HEK293 (cell line): ENCODE measurements around the gene JOSD2.
A peak's percentile ranks its signal among the peaks of the same experiment; 100 is the strongest.

Experiments
- BCL11A ChIP-seq: fragments of 450-650 bp; formaldehyde crosslinking; IDR thresholded peaks from 2 replicates; pipeline ENCODE4 v1.5.1; 2016; ENCODE audit warnings: low read depth, missing biosample characterization, missing genetic modification characterization
- CTCF ChIP-seq: fragments of 450-650 bp; formaldehyde crosslinking; IDR thresholded peaks from 2 replicates; pipeline ENCODE4 v1.5.1; 2016; ENCODE audit warnings: missing biosample characterization, missing genetic modification characterization
- FEZF1 ChIP-seq: fragments of 450-650 bp; formaldehyde crosslinking; IDR thresholded peaks from 2 replicates; pipeline ENCODE4 v1.5.1; 2016; ENCODE audit warnings: missing biosample characterization, missing genetic modification characterization
- GLI2 ChIP-seq: fragments of 450-650 bp; formaldehyde crosslinking; IDR thresholded peaks from 2 replicates; pipeline ENCODE4; 2017; ENCODE audit warnings: missing biosample characterization, missing genetic modification characterization, low read depth, borderline replicate concordance
- HOXC10 ChIP-seq: sonication (generic); formaldehyde crosslinking; IDR thresholded peaks from 2 replicates; pipeline ENCODE4 v1.8.1; 2023; ENCODE audit warnings: mild to moderate bottlenecking, missing genetic modification reagents
- SP2 ChIP-seq: fragments of 450-650 bp; formaldehyde crosslinking; IDR thresholded peaks from 2 replicates; pipeline ENCODE4 v1.5.1; 2016; ENCODE audit warnings: missing biosample characterization, missing genetic modification characterization
- SP3 ChIP-seq: fragments of 450-650 bp; formaldehyde crosslinking; IDR thresholded peaks from 2 replicates; pipeline ENCODE4 v1.5.1; 2016; ENCODE audit warnings: missing biosample characterization, missing genetic modification characterization
- ZFHX2 ChIP-seq: fragments of 450-650 bp; formaldehyde crosslinking; conservative IDR thresholded peaks from 2 replicates; pipeline ENCODE4 v1.5.1; 2016; ENCODE audit warnings: missing biosample characterization, missing genetic modification characterization
- ZFP41 ChIP-seq: fragments of 450-650 bp; formaldehyde crosslinking; IDR thresholded peaks from 2 replicates; pipeline ENCODE4 v1.5.1; 2016; ENCODE audit warnings: missing biosample characterization, missing genetic modification characterization, borderline replicate concordance
- ZNF112 ChIP-seq: fragments of 450-650 bp; formaldehyde crosslinking; IDR thresholded peaks from 2 replicates; pipeline ENCODE4 v1.5.0; 2017; ENCODE audit warnings: missing biosample characterization, missing genetic modification characterization
- ZNF133 ChIP-seq: fragments of 450-650 bp; formaldehyde crosslinking; IDR thresholded peaks from 2 replicates; pipeline ENCODE4 v1.5.1; 2016; ENCODE audit warnings: missing biosample characterization, missing genetic modification characterization
- ZNF16 ChIP-seq: fragments of 450-650 bp; formaldehyde crosslinking; IDR thresholded peaks from 2 replicates; pipeline ENCODE4 v1.5.1; 2016; ENCODE audit warnings: low read depth, missing biosample characterization, missing genetic modification characterization
- ZNF341 ChIP-seq: fragments of 450-650 bp; formaldehyde crosslinking; IDR thresholded peaks from 2 replicates; pipeline ENCODE4; 2016; ENCODE audit warnings: low read depth, missing biosample characterization, missing genetic modification characterization
- ZNF560 ChIP-seq: fragments of 450-650 bp; formaldehyde crosslinking; IDR thresholded peaks from 2 replicates; pipeline ENCODE4 v1.5.1; 2017; ENCODE audit warnings: missing biosample characterization, missing genetic modification characterization, borderline replicate concordance
- ZNF585B ChIP-seq: fragments of 450-650 bp; formaldehyde crosslinking; IDR thresholded peaks from 2 replicates; pipeline ENCODE4 v1.5.1; 2016; ENCODE audit warnings: missing biosample characterization, missing genetic modification characterization
- ZNF707 ChIP-seq: fragments of 450-650 bp; formaldehyde crosslinking; IDR thresholded peaks from 2 replicates; pipeline ENCODE4 v1.5.1; 2016; ENCODE audit warnings: missing biosample characterization, missing genetic modification characterization
- ZXDB ChIP-seq: fragments of 450-650 bp; formaldehyde crosslinking; IDR thresholded peaks from 2 replicates; pipeline ENCODE4 v1.5.1; 2016; ENCODE audit warnings: missing biosample characterization, missing genetic modification characterization
- TF ChIP-seq, protein P1 (sequence below): fragments of 450-650 bp; formaldehyde crosslinking; IDR thresholded peaks from 2 replicates; pipeline ENCODE4 v1.5.1; 2016; ENCODE audit warnings: missing biosample characterization, missing genetic modification characterization
- TF ChIP-seq, protein P2 (sequence below): fragments of 450-650 bp; formaldehyde crosslinking; IDR thresholded peaks from 2 replicates; pipeline ENCODE4 v1.5.1; 2016; ENCODE audit warnings: missing biosample characterization, missing genetic modification characterization, borderline replicate concordance
- TF ChIP-seq, protein P3 (sequence below): fragments of 450-650 bp; formaldehyde crosslinking; IDR thresholded peaks from 2 replicates; pipeline ENCODE4 v1.5.1; 2017; ENCODE audit warnings: missing biosample characterization, mild to moderate bottlenecking, missing genetic modification characterization, moderate library complexity
- TF ChIP-seq, protein P4 (sequence below): fragments of 450-650 bp; formaldehyde crosslinking; IDR thresholded peaks from 2 replicates; pipeline ENCODE4 v1.5.1; 2016; ENCODE audit warnings: missing biosample characterization, missing genetic modification characterization
- TF ChIP-seq, protein P5 (sequence below): fragments of 450-650 bp; formaldehyde crosslinking; IDR thresholded peaks from 2 replicates; pipeline ENCODE4 v1.5.1; 2016; ENCODE audit warnings: missing biosample characterization, missing genetic modification characterization

The JOSD2 gene

GRCh38 chr19:50556282-50557008, 45.5 kb upstream of the JOSD2 start (continued):
- TF ChIP-seq, protein P1, sequence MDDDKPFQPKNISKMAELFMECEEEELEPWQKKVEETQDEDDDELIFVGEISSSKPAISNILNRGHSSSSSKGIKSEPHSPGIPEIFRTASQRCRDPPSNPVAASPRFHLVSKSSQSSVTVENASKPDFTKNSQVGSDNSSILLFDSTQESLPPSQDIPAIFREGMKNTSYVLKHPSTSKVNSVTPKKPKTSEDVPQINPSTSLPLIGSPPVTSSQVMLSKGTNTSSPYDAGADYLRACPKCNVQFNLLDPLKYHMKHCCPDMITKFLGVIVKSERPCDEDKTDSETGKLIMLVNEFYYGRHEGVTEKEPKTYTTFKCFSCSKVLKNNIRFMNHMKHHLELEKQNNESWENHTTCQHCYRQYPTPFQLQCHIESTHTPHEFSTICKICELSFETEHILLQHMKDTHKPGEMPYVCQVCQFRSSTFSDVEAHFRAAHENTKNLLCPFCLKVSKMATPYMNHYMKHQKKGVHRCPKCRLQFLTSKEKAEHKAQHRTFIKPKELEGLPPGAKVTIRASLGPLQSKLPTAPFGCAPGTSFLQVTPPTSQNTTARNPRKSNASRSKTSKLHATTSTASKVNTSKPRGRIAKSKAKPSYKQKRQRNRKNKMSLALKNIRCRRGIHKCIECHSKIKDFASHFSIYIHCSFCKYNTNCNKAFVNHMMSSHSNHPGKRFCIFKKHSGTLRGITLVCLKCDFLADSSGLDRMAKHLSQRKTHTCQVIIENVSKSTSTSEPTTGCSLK (tag by site-specific recombination), result no peak
- TF ChIP-seq SP3 (peak; percentile 61; the same call in 1 of the 2 replicates), ZFHX2 (tag by site-specific recombination) (no peak), GLI2 (tag by site-specific recombination) (no peak), ZNF16 (tag by site-specific recombination) (no peak), ZNF585B (tag by site-specific recombination) (no peak), ZNF112 (tag by site-specific recombination) (no peak), ZNF133 (tag by site-specific recombination) (no peak), SP2 (tag by site-specific recombination) (peak; percentile 63), ZNF341 (tag by site-specific recombination) (peak; percentile 88), ZNF560 (tag by site-specific recombination) (no peak), ZNF707 (no peak), FEZF1 (tag by site-specific recombination) (no peak), BCL11A (tag by site-specific recombination) (peak; percentile 61; the same call in 1 of the 2 replicates), HOXC10 (CRISPR knock-in tag) (0 out of 2 replicates have a peak, but pooled peaks have one; percentile 73), CTCF (peak; percentile 98), ZXDB (tag by site-specific recombination) (peak; percentile 68; the same call in 1 of the 2 replicates), ZFP41 (no peak)
- TF ChIP-seq, protein P2, sequence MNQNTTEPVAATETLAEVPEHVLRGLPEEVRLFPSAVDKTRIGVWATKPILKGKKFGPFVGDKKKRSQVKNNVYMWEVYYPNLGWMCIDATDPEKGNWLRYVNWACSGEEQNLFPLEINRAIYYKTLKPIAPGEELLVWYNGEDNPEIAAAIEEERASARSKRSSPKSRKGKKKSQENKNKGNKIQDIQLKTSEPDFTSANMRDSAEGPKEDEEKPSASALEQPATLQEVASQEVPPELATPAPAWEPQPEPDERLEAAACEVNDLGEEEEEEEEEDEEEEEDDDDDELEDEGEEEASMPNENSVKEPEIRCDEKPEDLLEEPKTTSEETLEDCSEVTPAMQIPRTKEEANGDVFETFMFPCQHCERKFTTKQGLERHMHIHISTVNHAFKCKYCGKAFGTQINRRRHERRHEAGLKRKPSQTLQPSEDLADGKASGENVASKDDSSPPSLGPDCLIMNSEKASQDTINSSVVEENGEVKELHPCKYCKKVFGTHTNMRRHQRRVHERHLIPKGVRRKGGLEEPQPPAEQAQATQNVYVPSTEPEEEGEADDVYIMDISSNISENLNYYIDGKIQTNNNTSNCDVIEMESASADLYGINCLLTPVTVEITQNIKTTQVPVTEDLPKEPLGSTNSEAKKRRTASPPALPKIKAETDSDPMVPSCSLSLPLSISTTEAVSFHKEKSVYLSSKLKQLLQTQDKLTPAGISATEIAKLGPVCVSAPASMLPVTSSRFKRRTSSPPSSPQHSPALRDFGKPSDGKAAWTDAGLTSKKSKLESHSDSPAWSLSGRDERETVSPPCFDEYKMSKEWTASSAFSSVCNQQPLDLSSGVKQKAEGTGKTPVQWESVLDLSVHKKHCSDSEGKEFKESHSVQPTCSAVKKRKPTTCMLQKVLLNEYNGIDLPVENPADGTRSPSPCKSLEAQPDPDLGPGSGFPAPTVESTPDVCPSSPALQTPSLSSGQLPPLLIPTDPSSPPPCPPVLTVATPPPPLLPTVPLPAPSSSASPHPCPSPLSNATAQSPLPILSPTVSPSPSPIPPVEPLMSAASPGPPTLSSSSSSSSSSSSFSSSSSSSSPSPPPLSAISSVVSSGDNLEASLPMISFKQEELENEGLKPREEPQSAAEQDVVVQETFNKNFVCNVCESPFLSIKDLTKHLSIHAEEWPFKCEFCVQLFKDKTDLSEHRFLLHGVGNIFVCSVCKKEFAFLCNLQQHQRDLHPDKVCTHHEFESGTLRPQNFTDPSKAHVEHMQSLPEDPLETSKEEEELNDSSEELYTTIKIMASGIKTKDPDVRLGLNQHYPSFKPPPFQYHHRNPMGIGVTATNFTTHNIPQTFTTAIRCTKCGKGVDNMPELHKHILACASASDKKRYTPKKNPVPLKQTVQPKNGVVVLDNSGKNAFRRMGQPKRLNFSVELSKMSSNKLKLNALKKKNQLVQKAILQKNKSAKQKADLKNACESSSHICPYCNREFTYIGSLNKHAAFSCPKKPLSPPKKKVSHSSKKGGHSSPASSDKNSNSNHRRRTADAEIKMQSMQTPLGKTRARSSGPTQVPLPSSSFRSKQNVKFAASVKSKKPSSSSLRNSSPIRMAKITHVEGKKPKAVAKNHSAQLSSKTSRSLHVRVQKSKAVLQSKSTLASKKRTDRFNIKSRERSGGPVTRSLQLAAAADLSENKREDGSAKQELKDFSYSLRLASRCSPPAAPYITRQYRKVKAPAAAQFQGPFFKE (tag by site-specific recombination), result no peak
- TF ChIP-seq, protein P3, sequence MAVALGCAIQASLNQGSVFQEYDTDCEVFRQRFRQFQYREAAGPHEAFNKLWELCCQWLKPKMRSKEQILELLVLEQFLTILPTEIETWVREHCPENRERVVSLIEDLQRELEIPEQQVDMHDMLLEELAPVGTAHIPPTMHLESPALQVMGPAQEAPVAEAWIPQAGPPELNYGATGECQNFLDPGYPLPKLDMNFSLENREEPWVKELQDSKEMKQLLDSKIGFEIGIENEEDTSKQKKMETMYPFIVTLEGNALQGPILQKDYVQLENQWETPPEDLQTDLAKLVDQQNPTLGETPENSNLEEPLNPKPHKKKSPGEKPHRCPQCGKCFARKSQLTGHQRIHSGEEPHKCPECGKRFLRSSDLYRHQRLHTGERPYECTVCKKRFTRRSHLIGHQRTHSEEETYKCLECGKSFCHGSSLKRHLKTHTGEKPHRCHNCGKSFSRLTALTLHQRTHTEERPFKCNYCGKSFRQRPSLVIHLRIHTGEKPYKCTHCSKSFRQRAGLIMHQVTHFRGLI, result no peak
- TF ChIP-seq, protein P4, sequence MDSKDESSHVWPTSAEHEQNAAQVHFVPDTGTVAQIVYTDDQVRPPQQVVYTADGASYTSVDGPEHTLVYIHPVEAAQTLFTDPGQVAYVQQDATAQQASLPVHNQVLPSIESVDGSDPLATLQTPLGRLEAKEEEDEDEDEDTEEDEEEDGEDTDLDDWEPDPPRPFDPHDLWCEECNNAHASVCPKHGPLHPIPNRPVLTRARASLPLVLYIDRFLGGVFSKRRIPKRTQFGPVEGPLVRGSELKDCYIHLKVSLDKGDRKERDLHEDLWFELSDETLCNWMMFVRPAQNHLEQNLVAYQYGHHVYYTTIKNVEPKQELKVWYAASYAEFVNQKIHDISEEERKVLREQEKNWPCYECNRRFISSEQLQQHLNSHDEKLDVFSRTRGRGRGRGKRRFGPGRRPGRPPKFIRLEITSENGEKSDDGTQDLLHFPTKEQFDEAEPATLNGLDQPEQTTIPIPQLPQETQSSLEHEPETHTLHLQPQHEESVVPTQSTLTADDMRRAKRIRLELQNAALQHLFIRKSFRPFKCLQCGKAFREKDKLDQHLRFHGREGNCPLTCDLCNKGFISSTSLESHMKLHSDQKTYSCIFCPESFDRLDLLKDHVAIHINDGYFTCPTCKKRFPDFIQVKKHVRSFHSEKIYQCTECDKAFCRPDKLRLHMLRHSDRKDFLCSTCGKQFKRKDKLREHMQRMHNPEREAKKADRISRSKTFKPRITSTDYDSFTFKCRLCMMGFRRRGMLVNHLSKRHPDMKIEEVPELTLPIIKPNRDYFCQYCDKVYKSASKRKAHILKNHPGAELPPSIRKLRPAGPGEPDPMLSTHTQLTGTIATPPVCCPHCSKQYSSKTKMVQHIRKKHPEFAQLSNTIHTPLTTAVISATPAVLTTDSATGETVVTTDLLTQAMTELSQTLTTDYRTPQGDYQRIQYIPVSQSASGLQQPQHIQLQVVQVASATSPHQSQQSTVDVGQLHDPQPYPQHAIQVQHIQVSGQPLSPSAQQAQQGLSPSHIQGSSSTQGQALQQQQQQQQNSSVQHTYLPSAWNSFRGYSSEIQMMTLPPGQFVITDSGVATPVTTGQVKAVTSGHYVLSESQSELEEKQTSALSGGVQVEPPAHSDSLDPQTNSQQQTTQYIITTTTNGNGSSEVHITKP (tag by site-specific recombination), result peak; percentile 30; the same call in 1 of the 2 replicates
- TF ChIP-seq, protein P5, sequence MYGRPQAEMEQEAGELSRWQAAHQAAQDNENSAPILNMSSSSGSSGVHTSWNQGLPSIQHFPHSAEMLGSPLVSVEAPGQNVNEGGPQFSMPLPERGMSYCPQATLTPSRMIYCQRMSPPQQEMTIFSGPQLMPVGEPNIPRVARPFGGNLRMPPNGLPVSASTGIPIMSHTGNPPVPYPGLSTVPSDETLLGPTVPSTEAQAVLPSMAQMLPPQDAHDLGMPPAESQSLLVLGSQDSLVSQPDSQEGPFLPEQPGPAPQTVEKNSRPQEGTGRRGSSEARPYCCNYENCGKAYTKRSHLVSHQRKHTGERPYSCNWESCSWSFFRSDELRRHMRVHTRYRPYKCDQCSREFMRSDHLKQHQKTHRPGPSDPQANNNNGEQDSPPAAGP, result peak; percentile 71; the same call in 1 of the 2 replicates
